Osteocyte (in vitro differentiated cells): Measurements from ENCODE around the gene HMCN1. TPM values are rescaled to one million over a fixed set of nuclear protein-coding genes. Genes with fewer than 3 reads are reported as not detected.
A peak's percentile ranks its signal among the peaks of the same experiment; 100 is the strongest.
"Not testable (repeated sequence)": the region's sequence is repeated elsewhere in the genome, so short reads cannot be mapped to it uniquely, and the experiment has no call there.

ENCODE experiments used
- DNase-seq: peaks from one replicate; pipeline ENCODE4 v3.0.0; 2021; ENCODE audit warnings: mixed read lengths; ENCODE audit not compliant: unreplicated experiment; ENCODE audit errors: extremely low spot score
- H3K27ac Mint-ChIP-seq: one replicate; pipeline ENCODE4 v1.8.0; 2021; ENCODE audit warnings: mild to moderate bottlenecking, mixed read lengths; ENCODE audit not compliant: unreplicated experiment
- H3K27me3 Mint-ChIP-seq: one replicate; pipeline ENCODE4 v1.8.0; 2021; ENCODE audit warnings: mixed read lengths; ENCODE audit not compliant: unreplicated experiment
- H3K36me3 Mint-ChIP-seq: one replicate; pipeline ENCODE4 v1.8.0; 2021; ENCODE audit warnings: mixed read lengths; ENCODE audit not compliant: unreplicated experiment
- H3K4me1 Mint-ChIP-seq: one replicate; pipeline ENCODE4 v1.8.0; 2021; ENCODE audit warnings: mixed read lengths; ENCODE audit not compliant: unreplicated experiment
- H3K4me3 Mint-ChIP-seq: one replicate; pipeline ENCODE4 v1.8.0; 2021; ENCODE audit warnings: mild to moderate bottlenecking, moderate library complexity, mixed read lengths; ENCODE audit not compliant: unreplicated experiment
- H3K9me3 Mint-ChIP-seq: one replicate; pipeline ENCODE4 v1.8.0; 2021; ENCODE audit warnings: mixed read lengths; ENCODE audit not compliant: unreplicated experiment
- total RNA-seq: library from RNA; stranded (reverse); gene quantifications from 2 replicates; pipeline ENCODE4 v1.2.1, GENCODE V29; 2021
- TF ChIP-seq, protein P1 (sequence below): fragments of 200-600 bp; sonication (generic); IDR thresholded peaks from 2 replicates; pipeline ENCODE4 v1.5.0; 2021; ENCODE audit warnings: antibody characterized with exemption, mild to moderate bottlenecking, moderate library complexity

The HMCN1 gene
- total RNA-seq, 1 donor from 2014 or later: 91.4 TPM

DNA sequence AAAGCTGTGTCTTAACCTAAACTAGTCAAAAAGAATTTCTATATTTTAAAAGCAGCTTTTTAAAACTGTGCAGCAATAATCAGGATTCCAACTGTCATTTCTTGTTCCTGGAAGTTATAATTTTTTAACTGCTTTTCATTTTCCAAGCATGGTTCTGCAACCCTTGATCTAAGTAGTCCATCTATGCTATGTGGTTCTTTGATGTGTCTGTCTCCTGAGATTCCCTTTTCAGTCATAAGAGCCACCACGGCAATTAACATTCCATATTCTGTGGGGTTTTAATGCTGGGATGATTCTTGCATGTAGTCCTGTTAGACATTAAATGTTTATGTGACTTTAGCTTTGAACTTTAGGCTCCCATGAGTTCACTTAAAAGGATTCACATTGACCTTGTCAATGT, 420.5 kb downstream of the HMCN1 start:
- Mint-ChIP-seq H3K27ac (peak overlapping the region; percentile 63), H3K36me3 (peaks cover 19% of the 10 kb centered on the region)

DNA sequence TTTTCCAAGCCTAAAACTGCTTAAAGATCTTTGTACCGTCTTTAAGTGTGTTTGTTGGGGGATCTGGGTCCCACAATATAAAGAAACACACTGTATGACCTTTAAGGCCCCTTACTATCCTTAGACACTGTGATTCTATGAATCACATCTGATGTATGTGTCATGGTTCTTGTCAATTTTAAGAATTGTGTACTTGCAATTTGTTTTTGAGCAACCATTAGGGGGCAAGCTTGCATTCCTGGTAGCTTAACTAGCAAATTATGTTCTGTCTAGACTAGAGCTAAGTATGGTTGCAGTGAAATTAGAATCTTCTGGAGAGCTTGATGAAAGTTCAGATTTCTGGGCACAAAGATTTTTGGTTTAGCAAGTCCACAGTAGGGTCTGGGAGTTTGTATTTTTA, 421.4 kb downstream of the HMCN1 start:
- H3K27me3 Mint-ChIP-seq: no peaks in the 10 kb centered on the region
- H3K27ac Mint-ChIP-seq: peak overlapping the region; percentile 63
- DNase-seq: no peak
- no peak overlapping the region for H3K4me3 Mint-ChIP-seq
- H3K9me3 Mint-ChIP-seq: no peaks in the 10 kb centered on the region
- H3K4me1 Mint-ChIP-seq: peaks cover 52% of the 10 kb centered on the region
- peaks cover 20% of the 10 kb centered on the region for H3K36me3 Mint-ChIP-seq
- TF ChIP-seq, protein P1, sequence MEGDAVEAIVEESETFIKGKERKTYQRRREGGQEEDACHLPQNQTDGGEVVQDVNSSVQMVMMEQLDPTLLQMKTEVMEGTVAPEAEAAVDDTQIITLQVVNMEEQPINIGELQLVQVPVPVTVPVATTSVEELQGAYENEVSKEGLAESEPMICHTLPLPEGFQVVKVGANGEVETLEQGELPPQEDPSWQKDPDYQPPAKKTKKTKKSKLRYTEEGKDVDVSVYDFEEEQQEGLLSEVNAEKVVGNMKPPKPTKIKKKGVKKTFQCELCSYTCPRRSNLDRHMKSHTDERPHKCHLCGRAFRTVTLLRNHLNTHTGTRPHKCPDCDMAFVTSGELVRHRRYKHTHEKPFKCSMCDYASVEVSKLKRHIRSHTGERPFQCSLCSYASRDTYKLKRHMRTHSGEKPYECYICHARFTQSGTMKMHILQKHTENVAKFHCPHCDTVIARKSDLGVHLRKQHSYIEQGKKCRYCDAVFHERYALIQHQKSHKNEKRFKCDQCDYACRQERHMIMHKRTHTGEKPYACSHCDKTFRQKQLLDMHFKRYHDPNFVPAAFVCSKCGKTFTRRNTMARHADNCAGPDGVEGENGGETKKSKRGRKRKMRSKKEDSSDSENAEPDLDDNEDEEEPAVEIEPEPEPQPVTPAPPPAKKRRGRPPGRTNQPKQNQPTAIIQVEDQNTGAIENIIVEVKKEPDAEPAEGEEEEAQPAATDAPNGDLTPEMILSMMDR: peak; percentile 73

More for the DNA sequence above, 420.5 kb downstream of the HMCN1 start:
- DNase-seq: no peak
- TF ChIP-seq, protein P1: no peak
- no peaks in the 10 kb centered on the region for H3K27me3 Mint-ChIP-seq
- no peaks in the 10 kb centered on the region for H3K9me3 Mint-ChIP-seq
- H3K4me3 Mint-ChIP-seq: no peak overlapping the region
- peaks cover 52% of the 10 kb centered on the region for H3K4me1 Mint-ChIP-seq

DNA sequence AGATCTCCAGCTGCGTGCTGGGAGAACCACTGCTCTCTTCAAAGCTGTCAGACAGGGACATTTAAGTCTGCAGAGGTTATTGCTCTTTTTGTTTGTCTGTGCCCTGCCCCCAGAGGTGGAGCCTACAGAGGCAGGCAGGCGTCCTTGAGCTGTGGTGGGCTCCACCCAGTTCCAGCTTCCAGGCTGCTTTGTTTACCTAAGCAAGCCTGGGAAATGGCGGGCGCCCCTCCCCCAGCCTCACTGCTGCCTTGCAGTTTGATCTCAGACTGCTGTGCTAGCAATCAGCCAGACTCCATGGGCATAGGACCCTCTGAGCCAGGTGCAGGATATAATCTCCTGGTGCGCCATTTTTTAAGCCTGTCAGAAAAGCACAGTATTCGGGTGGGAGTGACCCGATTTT, 428.7 kb downstream of the HMCN1 start:
- H3K4me1 Mint-ChIP-seq, H3K9me3 Mint-ChIP-seq, DNase-seq, H3K27ac Mint-ChIP-seq, H3K27me3 Mint-ChIP-seq, H3K4me3 Mint-ChIP-seq: not testable (repeated sequence)
- H3K36me3 Mint-ChIP-seq: peaks cover 51% of the 10 kb centered on the region

DNA sequence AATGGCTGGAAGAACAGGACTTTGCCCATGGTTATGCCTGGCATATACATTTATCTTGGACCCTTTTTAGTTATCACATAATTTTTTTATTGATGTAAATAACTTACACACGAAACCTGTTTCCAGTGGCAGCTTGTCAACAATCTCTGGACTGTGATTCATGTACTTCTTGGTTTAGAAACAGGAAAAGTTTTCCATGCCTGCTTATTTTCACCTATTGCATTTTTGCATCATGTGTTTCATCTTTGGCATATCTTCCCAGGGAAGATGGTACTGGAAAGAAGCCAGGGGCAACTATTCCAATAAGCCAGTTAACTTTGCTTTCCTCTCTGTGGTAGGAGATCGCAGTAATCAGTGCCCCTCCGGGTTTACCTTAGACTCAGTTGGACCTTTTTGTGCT, 430.6 kb downstream of the HMCN1 start:
- TF ChIP-seq, protein P1: no peak
- H3K27ac Mint-ChIP-seq: no peak overlapping the region
- H3K4me3 Mint-ChIP-seq: no peak overlapping the region
- DNase-seq: no peak
- H3K36me3 Mint-ChIP-seq: peaks cover 60% of the 10 kb centered on the region
- H3K27me3 Mint-ChIP-seq: no peaks in the 10 kb centered on the region
- H3K9me3 Mint-ChIP-seq: peaks cover 7% of the 10 kb centered on the region
- no peaks in the 10 kb centered on the region for H3K4me1 Mint-ChIP-seq

DNA sequence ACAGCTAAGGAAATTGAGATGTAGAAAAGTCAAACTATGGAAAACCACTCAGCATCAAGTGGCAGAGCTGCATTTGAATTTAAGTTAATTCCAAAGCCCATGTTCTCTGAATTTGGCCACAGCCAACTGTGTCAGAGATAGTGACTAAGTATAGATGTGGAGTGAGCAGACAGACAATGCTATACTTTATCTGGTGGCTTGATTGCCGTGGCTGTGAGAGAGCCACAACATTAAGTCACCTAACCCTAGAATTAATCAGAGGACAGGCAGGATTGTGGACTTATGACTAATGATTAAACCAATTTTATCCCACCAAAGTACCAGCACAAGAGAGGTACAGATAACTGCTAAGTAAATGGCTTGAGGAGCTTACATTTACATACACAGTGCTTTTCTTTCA, 431.1 kb downstream of the HMCN1 start:
- no peak overlapping the region for H3K27ac Mint-ChIP-seq
- H3K4me1 Mint-ChIP-seq: no peaks in the 10 kb centered on the region
- H3K9me3 Mint-ChIP-seq: peaks cover 10% of the 10 kb centered on the region
- H3K27me3 Mint-ChIP-seq: no peaks in the 10 kb centered on the region
- H3K36me3 Mint-ChIP-seq: peaks cover 64% of the 10 kb centered on the region
- H3K4me3 Mint-ChIP-seq: no peak overlapping the region
- DNase-seq: no peak
- TF ChIP-seq, protein P1: no peak

DNA sequence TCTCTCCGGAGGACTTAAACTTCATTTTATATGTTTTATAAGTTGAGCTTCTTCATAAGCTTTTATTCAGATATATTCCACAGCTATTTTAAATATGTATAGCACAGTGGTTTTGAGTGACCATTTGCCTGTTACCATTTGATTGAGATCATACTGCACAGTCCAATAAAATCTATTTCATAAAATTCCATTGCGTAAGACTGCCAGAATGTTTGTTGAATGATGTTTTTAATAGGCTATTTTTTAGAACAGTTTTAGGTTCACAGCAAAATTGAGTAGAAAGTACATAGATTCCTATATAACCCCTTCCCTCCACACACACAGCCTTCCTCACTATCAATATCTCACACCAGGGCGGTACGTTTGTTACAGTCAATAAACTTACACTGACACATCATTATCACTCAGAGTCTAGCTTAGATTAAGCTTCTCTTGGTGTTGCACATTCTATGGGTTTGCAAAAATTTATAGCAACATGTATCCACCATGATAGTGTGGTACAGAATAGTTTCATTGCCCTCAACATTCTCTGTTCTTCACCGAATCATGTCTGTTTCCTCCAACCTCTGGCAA, 433.0 kb downstream of the HMCN1 start:
- Mint-ChIP-seq H3K4me1 (no peaks in the 10 kb centered on the region), H3K27ac (no peak overlapping the region), H3K4me3 (no peak overlapping the region), H3K9me3 (peaks cover 6% of the 10 kb centered on the region), H3K27me3 (no peaks in the 10 kb centered on the region), H3K36me3 (peaks cover 63% of the 10 kb centered on the region)
- TF ChIP-seq, protein P1: no peak
- DNase-seq: no peak
